HG02610 (cell line): ENCODE data around the gene NARF.
"Not testable (repeated sequence)": the region's sequence is repeated elsewhere in the genome, so short reads cannot be mapped to it uniquely, and the experiment has no call there.

ENCODE experiments used
- ATAC-seq: cut with Tn5 transposase; IDR thresholded peaks from one replicate; pipeline ENCODE4 v1.9.1; 2021; ENCODE audit warnings: mild to moderate bottlenecking, moderate library complexity; ENCODE audit not compliant: unreplicated experiment

Gene NARF

GRCh38 chr17:82496529-82497434 lies 38.2 kb downstream of the NARF start:
- ATAC-seq, result no peak

- ATAC-seq, result no peak
Observed at GRCh38 chr17:82497483-82498405, 39.2 kb downstream of the NARF start.

GRCh38 chr17:82502207-82502606 lies 43.7 kb downstream of the NARF start:
- no peak for ATAC-seq

- no peak for ATAC-seq
Observed at GRCh38 chr17:82503094-82503727, 44.7 kb downstream of the NARF start.

GRCh38 chr17:82503728-82504308 lies 45.3 kb downstream of the NARF start:
- ATAC-seq, result no peak

- no peak for ATAC-seq
Observed at GRCh38 chr17:82505296-82505695, 46.8 kb downstream of the NARF start.

- peak; percentile 82 for ATAC-seq
Observed at GRCh38 chr17:82506402-82506801, 47.9 kb downstream of the NARF start.

- ATAC-seq, result no peak
Observed at GRCh38 chr17:82507631-82508175, 49.2 kb downstream of the NARF start.

GRCh38 chr17:82511642-82512041 lies 53.1 kb downstream of the NARF start:
- not testable (repeated sequence) for ATAC-seq

GRCh38 chr17:82513864-82514263 lies 55.3 kb downstream of the NARF start:
- not testable (repeated sequence) for ATAC-seq

GRCh38 chr17:82517230-82517865 lies 58.8 kb downstream of the NARF start:
- no peak for ATAC-seq

- peak; percentile 93 for ATAC-seq
Observed at GRCh38 chr17:82518826-82519810, 60.6 kb downstream of the NARF start, which contains the start of gene FOXK2. TSS of gene FOXK2 (plus strand) at chr17:82519732. CDS start at chr17:82519889, 157 bp downstream.

GRCh38 chr17:82519971-82520903 lies 61.7 kb downstream of the NARF start:
- no peak for ATAC-seq

- ATAC-seq, result no peak
Observed at GRCh38 chr17:82524540-82524939, 66.0 kb downstream of the NARF start.

- no peak for ATAC-seq
Observed at GRCh38 chr17:82525712-82526111, 67.2 kb downstream of the NARF start.

- ATAC-seq, result no peak
Observed at GRCh38 chr17:82527898-82528297, 69.4 kb downstream of the NARF start.

- ATAC-seq, result no peak
Observed at GRCh38 chr17:82528484-82529265, 70.1 kb downstream of the NARF start.
